T-helper 1 cell treated with Interleukin-12 subunit alpha and Interleukin-12 subunit beta and Interleukin-4 antibody, amounts not matched to agents 30 μg/mL and 1 μg/mL, for 36 hours (primary cell): ENCODE results near the gene CTNNA2.

Experiments
- H3K27ac Mint-ChIP-seq: one replicate; pipeline ENCODE4 v1.8.0; 2021; ENCODE audit warnings: mild to moderate bottlenecking, mixed read lengths
- H3K27me3 Mint-ChIP-seq: one replicate; pipeline ENCODE4 v1.8.0; 2021; ENCODE audit warnings: low read depth, mixed read lengths
- H3K36me3 Mint-ChIP-seq: one replicate; pipeline ENCODE4 v1.8.0; 2021; ENCODE audit warnings: low read depth, mixed read lengths
- H3K4me1 Mint-ChIP-seq: one replicate; pipeline ENCODE4 v1.8.0; 2021; ENCODE audit warnings: low read depth, mixed read lengths
- H3K4me3 Mint-ChIP-seq: one replicate; pipeline ENCODE4 v1.8.0; 2021; ENCODE audit warnings: mild to moderate bottlenecking, moderate library complexity, mixed read lengths
- H3K9me3 Mint-ChIP-seq: one replicate; pipeline ENCODE4 v1.8.0; 2021; ENCODE audit warnings: mixed read lengths

Gene CTNNA2

DNA sequence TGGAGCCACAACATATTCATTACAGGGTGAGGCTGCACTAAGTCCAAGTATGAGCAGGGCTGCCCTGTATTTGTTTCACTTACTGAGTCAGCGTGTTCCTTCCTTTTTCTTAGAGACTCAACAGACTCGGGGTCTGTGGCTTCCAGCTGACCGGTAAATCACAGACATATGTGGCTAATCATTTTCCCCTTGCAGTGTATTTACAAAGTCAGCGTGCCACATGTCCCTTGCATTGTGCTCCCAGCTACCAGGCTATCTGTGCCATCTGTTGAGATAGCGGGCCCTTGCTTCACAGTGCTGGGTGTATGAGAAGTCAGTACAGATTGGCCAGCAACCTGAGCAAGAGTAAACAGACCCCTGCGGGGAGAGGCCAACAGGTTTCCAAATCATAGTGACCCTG lies 537.4 kb downstream of the CTNNA2 start:
- H3K27ac Mint-ChIP-seq: no peak overlapping the region
- H3K9me3 Mint-ChIP-seq: no peaks in the 10 kb centered on the region
- no peak overlapping the region for H3K4me3 Mint-ChIP-seq
- H3K27me3 Mint-ChIP-seq: no peaks in the 10 kb centered on the region
- no peaks in the 10 kb centered on the region for H3K4me1 Mint-ChIP-seq
- no peaks in the 10 kb centered on the region for H3K36me3 Mint-ChIP-seq

DNA sequence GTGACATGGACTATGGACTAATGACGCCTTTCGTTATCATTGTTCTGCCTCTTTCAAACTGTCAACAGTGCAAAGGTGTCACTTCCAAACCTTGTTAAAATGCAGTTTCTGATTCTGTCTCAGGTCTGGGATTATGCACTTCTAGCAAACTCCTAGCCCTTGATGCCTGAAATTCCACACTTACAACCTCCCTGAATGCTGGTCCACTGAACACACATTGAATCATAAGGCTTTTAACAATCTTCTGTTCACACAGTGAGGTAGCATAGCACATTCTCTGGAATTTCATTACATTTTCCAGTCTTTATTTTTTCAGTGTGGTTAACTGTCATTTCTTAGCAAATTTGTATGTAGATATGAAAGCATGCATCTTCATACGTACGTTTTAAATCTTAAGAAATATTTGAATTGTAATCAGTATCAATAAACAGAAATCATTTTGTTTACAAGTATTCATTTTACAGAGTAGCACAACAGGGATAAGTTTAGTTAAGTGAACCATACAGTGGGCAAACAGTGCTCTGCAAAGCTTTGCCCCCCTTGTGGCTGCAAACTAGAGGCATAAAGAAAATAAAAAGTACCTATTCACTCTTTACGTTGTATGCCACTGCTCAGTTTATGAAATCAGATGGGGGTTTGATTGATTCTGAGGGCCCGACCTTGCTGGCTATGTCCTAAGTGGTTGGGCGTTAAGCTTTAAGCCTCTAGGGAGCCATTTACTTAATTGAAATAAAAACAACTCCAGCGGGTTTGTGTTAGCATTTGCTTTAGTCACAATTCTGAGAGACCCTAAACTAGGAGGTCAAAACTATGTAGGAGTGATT lies 540.9 kb downstream of the CTNNA2 start:
- Mint-ChIP-seq H3K27me3 (no peaks in the 10 kb centered on the region), H3K4me3 (no peak overlapping the region), H3K9me3 (no peaks in the 10 kb centered on the region)

DNA sequence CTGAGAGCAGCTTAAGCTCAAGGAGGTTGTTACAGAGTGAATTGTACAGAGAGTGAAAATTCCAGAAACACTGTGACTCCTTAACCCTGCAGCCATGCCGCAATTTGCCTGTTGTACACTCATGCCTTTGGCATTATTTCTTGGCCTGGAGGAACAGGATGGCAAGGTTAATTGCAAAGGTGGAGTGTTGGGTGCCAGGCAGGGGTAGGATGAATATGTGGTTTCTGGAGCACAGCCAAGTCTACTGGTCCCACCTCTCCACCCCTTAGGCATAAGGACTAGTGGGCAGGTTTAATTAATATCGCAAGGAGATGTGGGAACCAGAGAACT lies 541.5 kb downstream of the CTNNA2 start:
- Mint-ChIP-seq H3K36me3 (no peaks in the 10 kb centered on the region), H3K9me3 (no peaks in the 10 kb centered on the region)

More for the DNA sequence above, 540.9 kb downstream of the CTNNA2 start:
- no peaks in the 10 kb centered on the region for H3K4me1 Mint-ChIP-seq
- no peaks in the 10 kb centered on the region for H3K36me3 Mint-ChIP-seq
- H3K27ac Mint-ChIP-seq: no peak overlapping the region

DNA sequence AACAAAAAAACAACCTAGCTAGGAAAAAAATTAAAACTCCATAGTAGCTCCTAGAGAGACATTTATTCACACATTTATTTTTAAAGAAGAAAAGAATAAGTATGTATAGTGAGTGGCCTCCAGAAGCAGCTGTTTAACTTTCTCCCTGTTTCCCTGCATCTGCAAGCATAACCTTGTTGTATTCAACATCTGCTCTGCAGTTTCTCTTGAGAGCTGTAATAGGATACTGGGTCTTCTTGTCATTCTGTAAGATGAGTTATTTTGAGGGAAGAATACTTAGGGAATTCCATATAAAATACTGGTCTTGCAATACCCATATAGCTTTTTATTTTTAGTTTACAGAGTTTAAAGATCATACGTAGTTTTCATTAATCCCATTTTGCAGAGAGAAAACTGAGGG lies 545.1 kb downstream of the CTNNA2 start:
- H3K27ac Mint-ChIP-seq: no peak overlapping the region
- no peak overlapping the region for H3K4me3 Mint-ChIP-seq
- no peaks in the 10 kb centered on the region for H3K27me3 Mint-ChIP-seq
- H3K4me1 Mint-ChIP-seq: no peaks in the 10 kb centered on the region
- H3K36me3 Mint-ChIP-seq: no peaks in the 10 kb centered on the region
- no peaks in the 10 kb centered on the region for H3K9me3 Mint-ChIP-seq

More for the DNA sequence above, 541.5 kb downstream of the CTNNA2 start:
- Mint-ChIP-seq H3K27me3 (no peaks in the 10 kb centered on the region), H3K27ac (no peak overlapping the region), H3K4me1 (no peaks in the 10 kb centered on the region), H3K4me3 (no peak overlapping the region)

DNA sequence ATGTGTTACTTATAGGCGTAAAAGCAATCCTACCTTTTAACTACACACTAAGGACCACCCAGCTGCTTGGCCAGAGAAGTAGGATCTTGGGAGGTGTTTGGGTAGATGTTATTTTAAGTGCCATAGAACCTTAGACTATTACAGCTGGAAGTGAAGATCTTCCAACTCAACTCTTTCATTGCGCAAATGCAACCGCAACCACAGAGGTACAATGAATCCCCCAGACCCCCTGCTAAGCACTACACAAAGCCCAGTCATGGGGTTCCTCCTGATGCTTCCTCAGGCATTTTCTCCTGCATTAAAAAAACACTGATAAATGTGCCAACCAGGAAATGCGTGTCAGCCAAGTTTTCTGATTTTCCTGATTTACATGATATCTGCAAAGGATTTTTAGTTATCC lies 545.7 kb downstream of the CTNNA2 start:
- no peak overlapping the region for H3K4me3 Mint-ChIP-seq
- no peak overlapping the region for H3K27ac Mint-ChIP-seq
- no peaks in the 10 kb centered on the region for H3K9me3 Mint-ChIP-seq
- no peaks in the 10 kb centered on the region for H3K36me3 Mint-ChIP-seq
- H3K27me3 Mint-ChIP-seq: no peaks in the 10 kb centered on the region
- no peaks in the 10 kb centered on the region for H3K4me1 Mint-ChIP-seq

DNA sequence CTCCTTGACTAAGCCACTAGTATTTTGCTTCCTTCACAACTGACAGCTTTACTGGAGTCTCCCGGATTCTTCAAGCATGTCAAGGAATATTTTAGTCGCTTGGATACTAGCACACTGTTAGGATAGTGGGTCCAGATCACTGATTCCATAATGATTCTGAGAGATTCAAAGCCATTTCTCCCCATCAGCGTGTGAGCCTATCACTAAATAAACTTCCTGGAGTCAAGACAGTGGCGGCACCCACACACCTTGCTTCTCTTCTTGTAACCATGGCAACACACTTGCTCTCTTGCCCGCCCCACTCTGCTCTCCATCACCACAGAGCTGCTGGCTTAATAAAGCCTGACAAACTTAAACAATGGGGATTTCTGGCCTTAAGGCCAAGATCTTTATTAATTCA lies 546.6 kb downstream of the CTNNA2 start:
- H3K4me3 Mint-ChIP-seq: no peak overlapping the region
- H3K4me1 Mint-ChIP-seq: no peaks in the 10 kb centered on the region
- no peak overlapping the region for H3K27ac Mint-ChIP-seq

DNA sequence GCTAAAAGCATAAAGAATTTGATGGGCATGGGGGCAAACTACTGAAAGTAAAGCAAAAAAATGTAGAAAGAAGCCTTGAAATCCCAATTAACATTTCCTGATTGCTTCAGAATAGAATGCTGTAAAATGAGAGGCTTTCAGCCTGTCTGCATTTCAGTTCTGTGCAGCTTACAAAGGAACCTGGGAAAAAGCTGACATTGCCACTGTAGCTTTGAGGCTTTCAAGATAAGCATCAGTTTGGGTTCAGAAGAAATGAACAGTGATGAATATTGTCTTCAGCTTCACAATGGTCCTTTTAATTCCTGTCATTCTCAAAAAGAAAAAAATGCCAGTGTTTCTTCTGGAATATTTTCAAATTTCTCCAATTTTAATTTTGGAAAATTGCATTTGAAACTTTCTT lies 549.0 kb downstream of the CTNNA2 start:
- H3K4me1 Mint-ChIP-seq: no peaks in the 10 kb centered on the region
- H3K27me3 Mint-ChIP-seq: no peaks in the 10 kb centered on the region
- no peak overlapping the region for H3K4me3 Mint-ChIP-seq
- H3K27ac Mint-ChIP-seq: no peak overlapping the region
- no peaks in the 10 kb centered on the region for H3K9me3 Mint-ChIP-seq
- no peaks in the 10 kb centered on the region for H3K36me3 Mint-ChIP-seq

More for the DNA sequence above, 546.6 kb downstream of the CTNNA2 start:
- Mint-ChIP-seq H3K9me3 (no peaks in the 10 kb centered on the region), H3K27me3 (no peaks in the 10 kb centered on the region), H3K36me3 (no peaks in the 10 kb centered on the region)

DNA sequence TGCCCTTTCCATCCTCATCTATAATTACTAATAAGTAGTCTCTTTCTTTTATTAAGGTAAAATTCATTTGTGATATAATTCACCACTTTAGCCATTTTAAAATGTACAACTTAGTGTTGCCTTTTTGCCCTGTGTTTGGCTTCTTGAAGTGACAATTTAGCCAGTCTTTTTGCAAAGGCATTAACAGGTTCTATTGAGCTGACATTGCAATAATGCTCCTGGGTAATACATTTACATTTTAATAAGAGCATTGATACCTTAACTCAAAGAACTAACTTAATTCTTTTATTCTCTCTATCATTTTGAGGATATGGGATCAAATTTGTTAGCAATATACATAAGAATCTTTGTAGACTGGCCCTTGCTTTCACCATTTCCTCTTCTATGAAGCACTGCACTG lies 549.4 kb downstream of the CTNNA2 start:
- Mint-ChIP-seq H3K36me3 (no peaks in the 10 kb centered on the region), H3K9me3 (no peaks in the 10 kb centered on the region), H3K4me1 (no peaks in the 10 kb centered on the region), H3K27ac (no peak overlapping the region), H3K4me3 (no peak overlapping the region), H3K27me3 (no peaks in the 10 kb centered on the region)

DNA sequence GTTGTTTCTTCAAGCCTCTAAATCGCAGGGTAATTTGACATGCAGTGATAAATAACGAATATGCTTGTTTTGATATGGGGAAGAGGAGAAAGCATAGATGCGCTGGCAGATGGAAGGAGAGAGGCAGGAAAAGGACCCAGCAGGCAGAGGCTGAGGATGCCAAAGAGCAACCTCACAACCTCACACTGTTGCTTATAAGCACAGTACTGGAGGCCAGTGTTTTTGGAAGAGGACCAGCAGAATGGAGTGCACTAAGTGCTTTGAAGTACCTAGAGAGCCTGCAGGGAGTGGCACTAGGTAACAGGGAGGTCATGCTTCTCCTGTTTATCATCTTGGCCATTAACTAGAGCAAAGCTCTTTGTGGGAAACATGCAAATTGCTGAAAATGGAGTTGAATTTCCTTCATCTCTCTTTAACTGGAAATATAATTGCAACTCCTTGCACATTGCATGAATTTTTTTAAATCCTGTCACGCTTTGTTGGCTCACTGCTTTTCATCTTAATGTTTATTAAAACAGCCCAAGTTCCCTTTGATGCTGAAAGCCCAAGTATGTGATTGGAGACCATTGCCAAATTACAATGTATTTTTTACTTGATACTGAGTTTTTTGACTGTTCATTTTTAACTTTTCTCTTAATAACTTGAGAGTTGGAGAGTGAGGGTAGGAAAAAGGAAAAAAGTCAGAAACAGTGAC lies 555.3 kb downstream of the CTNNA2 start:
- Mint-ChIP-seq H3K9me3 (no peaks in the 10 kb centered on the region), H3K36me3 (no peaks in the 10 kb centered on the region), H3K4me3 (no peak overlapping the region), H3K4me1 (no peaks in the 10 kb centered on the region), H3K27ac (no peak overlapping the region), H3K27me3 (no peaks in the 10 kb centered on the region)

DNA sequence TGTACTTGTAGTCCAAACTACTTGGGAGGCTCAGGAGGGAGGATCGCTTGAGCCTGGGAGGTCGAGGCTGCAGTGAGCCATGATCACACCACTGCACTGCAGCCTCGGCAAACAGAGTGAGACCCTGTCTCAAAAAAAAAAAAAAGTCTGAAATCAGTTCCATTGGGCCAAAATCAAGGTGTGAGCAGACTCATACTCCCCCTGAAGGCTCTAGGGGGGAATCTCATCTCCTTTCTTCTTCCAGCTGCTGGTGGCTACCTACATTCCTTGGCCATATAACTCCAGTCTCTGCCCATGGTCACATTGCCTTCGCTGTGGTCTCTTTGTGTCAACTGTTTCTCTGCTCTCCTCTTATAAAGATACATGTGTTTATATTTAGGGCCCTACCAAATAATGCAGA lies 557.7 kb downstream of the CTNNA2 start:
- Mint-ChIP-seq H3K4me1 (no peaks in the 10 kb centered on the region), H3K27ac (no peak overlapping the region), H3K4me3 (no peak overlapping the region), H3K36me3 (no peaks in the 10 kb centered on the region), H3K27me3 (no peaks in the 10 kb centered on the region), H3K9me3 (no peaks in the 10 kb centered on the region)

DNA sequence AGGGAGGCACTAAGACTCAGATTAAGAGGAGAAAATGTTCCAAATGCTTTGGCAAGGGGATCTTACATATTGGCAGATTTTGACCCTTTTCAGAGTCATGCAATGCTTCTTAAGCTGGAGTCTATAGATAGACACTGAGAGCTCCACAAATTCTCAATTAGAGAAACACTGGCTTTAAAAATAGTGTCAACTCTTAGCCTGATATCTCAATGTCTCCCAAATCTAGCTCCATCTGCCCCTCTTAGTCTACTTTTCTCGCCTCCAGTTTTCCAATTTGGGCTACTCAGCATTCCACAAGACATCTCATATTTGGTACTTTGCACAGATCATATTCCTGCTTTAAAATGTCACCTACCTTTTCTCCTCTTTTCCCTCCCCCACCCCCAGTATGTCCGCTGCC lies 559.1 kb downstream of the CTNNA2 start:
- H3K27ac Mint-ChIP-seq: no peak overlapping the region
- no peak overlapping the region for H3K4me3 Mint-ChIP-seq
- no peaks in the 10 kb centered on the region for H3K27me3 Mint-ChIP-seq
- no peaks in the 10 kb centered on the region for H3K4me1 Mint-ChIP-seq
- no peaks in the 10 kb centered on the region for H3K36me3 Mint-ChIP-seq
- H3K9me3 Mint-ChIP-seq: no peaks in the 10 kb centered on the region

DNA sequence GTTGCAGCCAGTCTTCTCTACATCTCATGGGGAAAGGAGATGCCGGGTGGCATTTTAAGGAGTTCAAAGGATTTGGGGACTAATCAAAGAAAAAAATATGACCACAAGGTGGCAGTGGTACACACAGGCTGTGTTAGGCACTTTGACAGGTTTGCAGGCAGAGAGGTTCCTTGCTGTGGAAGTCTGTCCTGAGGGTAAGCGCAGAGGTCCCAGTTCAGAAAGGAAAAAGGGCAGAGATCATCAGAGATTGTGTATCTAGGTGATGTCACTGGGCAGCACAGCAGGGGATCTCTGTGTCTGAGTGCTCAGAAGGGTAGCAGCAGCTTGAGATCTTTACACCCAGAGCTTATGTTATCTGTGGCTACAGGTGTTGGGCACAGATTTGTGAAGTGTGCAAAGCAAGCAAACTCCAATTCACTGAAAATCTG lies 560.3 kb downstream of the CTNNA2 start:
- no peak overlapping the region for H3K4me3 Mint-ChIP-seq
- no peaks in the 10 kb centered on the region for H3K4me1 Mint-ChIP-seq
- H3K9me3 Mint-ChIP-seq: no peaks in the 10 kb centered on the region
- H3K27me3 Mint-ChIP-seq: no peaks in the 10 kb centered on the region
- no peaks in the 10 kb centered on the region for H3K36me3 Mint-ChIP-seq
- no peak overlapping the region for H3K27ac Mint-ChIP-seq

DNA sequence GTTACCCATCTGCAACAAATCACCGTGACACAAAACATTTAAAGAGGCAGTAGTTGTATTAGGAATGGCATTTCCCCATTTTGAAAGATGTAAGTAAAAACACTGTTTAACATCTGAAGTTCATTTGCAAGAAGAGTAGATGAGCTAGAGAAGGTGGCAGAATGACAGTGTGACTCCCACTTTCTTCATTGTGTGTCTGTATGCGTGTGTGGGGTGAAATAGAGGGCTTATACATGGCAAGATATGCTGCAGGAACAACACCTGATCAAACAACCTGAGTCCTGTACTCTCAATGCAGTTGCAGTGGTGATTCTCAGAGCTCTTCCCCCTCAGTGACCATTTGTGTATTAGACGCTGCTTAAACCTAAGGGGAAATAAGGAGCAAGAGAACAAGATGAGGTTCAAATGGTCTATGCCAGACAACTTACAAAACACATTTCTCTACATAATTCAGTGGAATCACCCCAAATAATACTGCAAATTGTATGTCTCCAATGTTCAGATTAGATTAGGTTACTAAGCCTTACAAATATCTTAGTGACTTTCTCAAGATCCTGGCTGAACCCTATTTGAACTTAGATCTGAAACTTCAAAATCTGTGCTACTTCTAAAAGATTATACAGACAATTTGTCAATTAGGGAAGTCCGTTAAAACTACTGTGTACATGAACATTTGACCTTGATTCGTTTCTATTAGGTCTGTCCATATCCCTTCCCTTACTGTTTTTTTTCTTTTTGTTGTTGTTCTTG lies 561.6 kb downstream of the CTNNA2 start:
- Mint-ChIP-seq H3K27me3 (no peaks in the 10 kb centered on the region), H3K4me3 (no peak overlapping the region), H3K27ac (no peak overlapping the region), H3K9me3 (no peaks in the 10 kb centered on the region), H3K36me3 (no peaks in the 10 kb centered on the region), H3K4me1 (no peaks in the 10 kb centered on the region)

DNA sequence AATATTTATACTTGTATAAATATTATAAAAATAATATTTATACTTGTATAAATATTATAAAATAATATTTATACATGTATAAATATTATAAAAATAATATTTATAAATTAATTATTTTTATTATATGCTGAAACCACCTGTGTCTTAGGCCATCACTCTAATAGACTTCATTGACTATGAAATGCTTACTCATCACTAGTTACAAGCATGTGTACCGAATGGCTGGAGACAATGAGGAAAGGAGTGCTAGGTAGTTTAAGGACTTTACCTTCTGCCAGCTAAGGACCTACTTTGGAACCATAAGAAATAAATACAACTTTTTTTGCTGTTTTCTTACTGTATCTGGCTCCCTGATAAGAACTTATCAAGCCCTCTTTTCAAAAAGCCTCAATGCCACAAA lies 562.9 kb downstream of the CTNNA2 start:
- Mint-ChIP-seq H3K27me3 (no peaks in the 10 kb centered on the region), H3K4me1 (no peaks in the 10 kb centered on the region), H3K4me3 (no peak overlapping the region), H3K36me3 (no peaks in the 10 kb centered on the region), H3K9me3 (no peaks in the 10 kb centered on the region), H3K27ac (no peak overlapping the region)
